CD8-positive, alpha-beta memory T cell (primary cell): ENCODE results near the gene NAA16. TPM values are rescaled to one million over a fixed set of nuclear protein-coding genes. Genes with fewer than 3 reads are reported as not detected.

ENCODE experiments used
- CTCF ChIA-PET: fragments of 350-600 bp; sonication (Branson Sonifier 250); formaldehyde crosslinking; loops from one replicate; lab custom pipeline; 2021; ENCODE audit warnings: antibody characterized with exemption; lab: Charles Lee
- POLR2A ChIA-PET: fragments of 350-600 bp; sonication (Branson Sonifier 250); formaldehyde crosslinking; loops from one replicate; lab custom pipeline; 2021; ENCODE audit warnings: antibody characterized with exemption; lab: Charles Lee
- DNase-seq, 5 donors: peaks; one replicate each; pipeline versions ENCODE4 v3.0.0 to v3.0.0-alpha.2; 2020 to 2022; ENCODE audit warnings: mixed read lengths in 1 of 5
- H3K27ac ChIP-seq: one replicate; pipeline ENCODE4 v1.7.0; 2013; ENCODE audit warnings: low read depth, mild to moderate bottlenecking, low read length, moderate library complexity
- H3K27me3 ChIP-seq: 2 replicates; pipeline ENCODE4 v1.7.0; 2013; ENCODE audit warnings: low read length, mild to moderate bottlenecking; ENCODE audit not compliant: insufficient read depth, poor library complexity, severe bottlenecking
- H3K36me3 ChIP-seq: 2 replicates; pipeline ENCODE4 v1.7.0; 2013; ENCODE audit warnings: mild to moderate bottlenecking, low read length, moderate library complexity; ENCODE audit not compliant: insufficient read depth
- H3K4me1 ChIP-seq: 2 replicates; pipeline ENCODE4 v1.7.0; 2013; ENCODE audit warnings: mild to moderate bottlenecking, low read length, moderate library complexity; ENCODE audit not compliant: insufficient read depth
- H3K4me3 ChIP-seq: 2 replicates; pipeline ENCODE4 v1.7.0; 2013; ENCODE audit warnings: mild to moderate bottlenecking, low read length
- H3K9me3 ChIP-seq: 2 replicates; pipeline ENCODE4 v1.7.0; 2013; ENCODE audit warnings: mild to moderate bottlenecking, low read length
- H3K27ac Mint-ChIP-seq, 8 donors: one replicate each; pipeline ENCODE4 v1.8.0; 2020 to 2021; ENCODE audit warnings: mixed read lengths in 8 of 8, mild to moderate bottlenecking in 6 of 8, inconsistent platforms in 3 of 8, moderate library complexity in 3 of 8
- H3K27me3 Mint-ChIP-seq, 2 donors: one replicate each; pipeline ENCODE4 v1.8.0; 2020 to 2021; ENCODE audit warnings: mixed read lengths in 2 of 2, mild to moderate bottlenecking in 1 of 2, moderate library complexity in 1 of 2
- H3K36me3 Mint-ChIP-seq, 3 donors: one replicate each; pipeline ENCODE4 v1.8.0; 2020 to 2021; ENCODE audit warnings: mixed read lengths in 3 of 3, inconsistent platforms in 1 of 3, mild to moderate bottlenecking in 1 of 3
- H3K4me1 Mint-ChIP-seq, 3 donors: one replicate each; pipeline ENCODE4 v1.8.0; 2020 to 2021; ENCODE audit warnings: mixed read lengths in 3 of 3, inconsistent platforms in 1 of 3, mild to moderate bottlenecking in 1 of 3
- H3K4me3 Mint-ChIP-seq, 7 donors: one replicate each; pipeline ENCODE4 v1.8.0; 2020 to 2021; ENCODE audit warnings: mixed read lengths in 7 of 7, mild to moderate bottlenecking in 6 of 7, moderate library complexity in 4 of 7, inconsistent platforms in 2 of 7
- H3K9me3 Mint-ChIP-seq, 5 donors: one replicate each; pipeline ENCODE4 v1.8.0; 2020 to 2022; ENCODE audit warnings: mixed read lengths in 5 of 5, mild to moderate bottlenecking in 3 of 5, moderate library complexity in 2 of 5, inconsistent platforms in 1 of 5
- polyA plus RNA-seq: library from polyadenylated mRNA; unstranded; fragments of 300-500 nt; fragmentation: Illumina TruSeq; gene quantifications from one replicate; pipeline ENCODE4 v1.2.3, GENCODE V29; 2021
- total RNA-seq, 2 experiments: library from RNA; stranded (reverse); gene quantifications; one replicate each; pipeline ENCODE4 v1.2.3, GENCODE V29; 2021

NAA16 gene
- total and polyA plus RNA-seq, 3 experiments from 2014 or later: 17.0 to 24.0 (median 23.3) TPM

DNA sequence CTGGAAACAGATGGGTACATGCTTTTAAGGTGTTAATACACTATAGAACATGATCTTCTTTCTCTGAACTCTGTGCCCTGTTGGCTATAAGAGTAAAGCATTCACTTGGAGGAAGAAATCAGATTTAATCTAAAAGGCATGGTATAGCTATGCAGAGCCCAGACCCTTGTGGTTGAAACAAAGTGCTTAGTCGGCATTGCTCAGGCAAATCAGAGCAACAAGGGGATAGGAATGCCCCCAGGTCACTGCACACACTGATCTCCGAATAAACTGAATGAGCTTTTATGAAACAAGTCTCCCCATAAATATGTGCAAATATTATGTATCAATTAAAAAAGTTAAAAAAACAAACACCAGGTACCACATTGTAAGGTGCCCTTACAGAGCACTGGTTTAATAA is 94.3 kb downstream of the NAA16 start:
- H3K27me3 Mint-ChIP-seq: no peaks in the 10 kb centered on the region
- no peaks in the 10 kb centered on the region for H3K36me3 ChIP-seq
- H3K9me3 Mint-ChIP-seq: no peaks in the 10 kb centered on the region

DNA sequence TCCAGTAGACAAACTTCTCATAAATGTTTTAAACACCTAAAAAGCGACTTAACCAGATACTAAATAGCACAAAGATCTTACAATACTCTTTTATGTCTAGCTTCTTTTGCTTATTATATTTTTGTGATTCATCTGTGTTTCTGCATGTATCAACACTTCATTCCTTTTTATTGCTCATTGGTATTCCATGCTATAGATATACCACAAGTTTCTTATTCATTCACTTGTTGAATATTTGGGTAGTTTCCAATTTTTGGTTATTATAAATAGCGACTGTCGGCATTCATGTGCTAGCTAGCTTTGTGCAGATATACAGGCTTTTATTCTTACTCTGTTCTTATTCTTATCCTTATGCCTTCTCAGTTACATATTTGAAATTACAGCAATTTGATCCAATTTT is 96.3 kb downstream of the NAA16 start:
- DNase-seq: no peak
- no peaks in the 10 kb centered on the region for H3K4me1 Mint-ChIP-seq
- Histone ChIP-seq H3K27me3 (no peaks in the 10 kb centered on the region), H3K4me1 (no peaks in the 10 kb centered on the region), H3K9me3 (no peaks in the 10 kb centered on the region), H3K4me3 (no peak overlapping the region), H3K27ac (no peak overlapping the region), H3K36me3 (no peaks in the 10 kb centered on the region)
- ChIA-PET POLR2A (no interaction called here), CTCF (no interaction called here)
- no peaks in the 10 kb centered on the region for H3K9me3 Mint-ChIP-seq
- H3K4me3 Mint-ChIP-seq: no peak overlapping the region
- no peaks in the 10 kb centered on the region for H3K36me3 Mint-ChIP-seq
- no peak overlapping the region for H3K27ac Mint-ChIP-seq
- H3K27me3 Mint-ChIP-seq: no peaks in the 10 kb centered on the region

More for the DNA sequence above, 94.3 kb downstream of the NAA16 start:
- no peak overlapping the region for H3K4me3 Mint-ChIP-seq
- no peak overlapping the region for H3K27ac Mint-ChIP-seq
- Histone ChIP-seq H3K27ac (no peak overlapping the region), H3K4me3 (no peak overlapping the region), H3K4me1 (no peaks in the 10 kb centered on the region), H3K27me3 (no peaks in the 10 kb centered on the region), H3K9me3 (no peaks in the 10 kb centered on the region)
- ChIA-PET CTCF (interaction anchor here (1.1 kb wide), 1 partner anchor 15 kb away, joined by 3 read pairs; no protein-coding TSS in a partner anchor), POLR2A (no interaction called here)
- no peaks in the 10 kb centered on the region for H3K4me1 Mint-ChIP-seq
- H3K36me3 Mint-ChIP-seq: no peaks in the 10 kb centered on the region
- DNase-seq: no peak

DNA sequence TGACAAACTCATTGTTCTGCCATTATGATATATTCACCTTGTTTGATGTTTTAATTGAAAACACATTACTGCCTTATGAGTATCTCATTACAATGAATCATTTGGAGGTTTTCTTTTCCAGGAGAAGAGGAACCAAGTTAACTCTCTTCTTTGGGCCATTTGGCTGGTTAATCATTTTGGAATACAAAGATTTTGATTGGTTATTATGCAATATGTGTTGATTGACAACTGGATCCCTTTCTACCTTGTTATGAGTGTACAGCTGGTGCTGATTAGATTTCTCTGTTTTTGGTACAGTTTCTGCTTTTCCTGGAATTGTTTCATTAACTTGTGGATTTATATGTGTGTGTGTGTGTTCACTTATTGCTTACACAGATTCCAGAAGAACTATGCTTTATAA is 97.1 kb downstream of the NAA16 start:
- Mint-ChIP-seq H3K36me3 (no peaks in the 10 kb centered on the region), H3K27ac (peak overlapping the region in 1 of 8 donors; percentile 30), H3K4me3 (no peak overlapping the region), H3K27me3 (no peaks in the 10 kb centered on the region), H3K4me1 (no peaks in the 10 kb centered on the region), H3K9me3 (no peaks in the 10 kb centered on the region)
- H3K27me3 ChIP-seq: no peaks in the 10 kb centered on the region
- DNase-seq: no peak
- ChIA-PET POLR2A (no interaction called here), CTCF (no interaction called here)
- H3K4me3 ChIP-seq: no peak overlapping the region
- H3K4me1 ChIP-seq: no peaks in the 10 kb centered on the region
- H3K36me3 ChIP-seq: no peaks in the 10 kb centered on the region
- no peaks in the 10 kb centered on the region for H3K9me3 ChIP-seq
- H3K27ac ChIP-seq: no peak overlapping the region

DNA sequence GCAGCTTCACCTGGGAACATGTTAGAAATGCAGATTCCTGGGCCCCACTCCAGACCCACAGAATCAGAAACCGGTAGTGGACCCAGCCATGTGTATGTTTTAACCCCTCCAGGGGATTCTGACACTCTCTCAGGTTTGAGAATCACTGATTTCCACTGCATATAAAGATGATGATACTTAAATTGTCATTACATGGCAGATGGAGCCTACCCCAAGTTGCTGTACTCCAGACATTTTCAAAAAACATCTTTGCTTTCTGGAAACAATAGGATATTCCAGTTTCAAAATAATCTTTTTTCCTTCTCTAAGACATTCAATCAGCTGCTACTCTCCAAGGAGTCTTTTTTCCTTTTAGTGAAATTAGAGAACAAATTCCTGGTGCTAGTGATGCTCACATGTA is 97.7 kb downstream of the NAA16 start:
- Histone ChIP-seq H3K27me3 (no peaks in the 10 kb centered on the region), H3K4me1 (no peaks in the 10 kb centered on the region), H3K27ac (no peak overlapping the region), H3K9me3 (no peaks in the 10 kb centered on the region), H3K36me3 (no peaks in the 10 kb centered on the region), H3K4me3 (no peak overlapping the region)
- H3K27me3 Mint-ChIP-seq: no peaks in the 10 kb centered on the region
- POLR2A ChIA-PET: no interaction called here
- no peaks in the 10 kb centered on the region for H3K4me1 Mint-ChIP-seq
- H3K27ac Mint-ChIP-seq: no peak overlapping the region
- H3K36me3 Mint-ChIP-seq: no peaks in the 10 kb centered on the region
- H3K9me3 Mint-ChIP-seq: no peaks in the 10 kb centered on the region
- no peak for DNase-seq
- no peak overlapping the region for H3K4me3 Mint-ChIP-seq
- CTCF ChIA-PET: no interaction called here

DNA sequence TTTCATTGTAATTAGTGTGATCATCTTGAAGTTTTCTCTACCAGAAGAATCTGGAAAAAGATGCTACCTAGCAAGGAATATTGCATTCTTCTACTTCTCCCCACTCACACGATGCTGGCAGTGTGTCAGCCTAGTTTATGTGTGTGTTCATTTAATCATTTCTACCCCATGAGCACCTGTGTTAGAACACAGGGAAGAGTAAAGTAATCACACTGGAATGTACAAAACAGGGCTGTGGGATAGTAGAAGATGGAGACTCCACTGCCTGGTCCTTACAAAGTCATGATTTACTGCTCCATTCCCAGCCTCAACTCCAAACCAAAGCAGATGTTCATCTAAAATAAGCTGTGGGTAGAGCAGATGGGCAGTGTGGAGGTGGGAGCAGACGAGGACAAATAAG is 98.5 kb downstream of the NAA16 start:
- CTCF ChIA-PET: no interaction called here
- POLR2A ChIA-PET: no interaction called here
- no peaks in the 10 kb centered on the region for H3K36me3 ChIP-seq
- no peak overlapping the region for H3K4me3 ChIP-seq
- H3K36me3 Mint-ChIP-seq: no peaks in the 10 kb centered on the region
- H3K27ac ChIP-seq: no peak overlapping the region
- H3K4me1 Mint-ChIP-seq: no peaks in the 10 kb centered on the region
- no peak overlapping the region for H3K4me3 Mint-ChIP-seq
- DNase-seq: no peak
- no peaks in the 10 kb centered on the region for H3K9me3 ChIP-seq
- no peak overlapping the region for H3K27ac Mint-ChIP-seq
- H3K9me3 Mint-ChIP-seq: no peaks in the 10 kb centered on the region
- H3K4me1 ChIP-seq: no peaks in the 10 kb centered on the region
- H3K27me3 ChIP-seq: no peaks in the 10 kb centered on the region
- no peaks in the 10 kb centered on the region for H3K27me3 Mint-ChIP-seq

DNA sequence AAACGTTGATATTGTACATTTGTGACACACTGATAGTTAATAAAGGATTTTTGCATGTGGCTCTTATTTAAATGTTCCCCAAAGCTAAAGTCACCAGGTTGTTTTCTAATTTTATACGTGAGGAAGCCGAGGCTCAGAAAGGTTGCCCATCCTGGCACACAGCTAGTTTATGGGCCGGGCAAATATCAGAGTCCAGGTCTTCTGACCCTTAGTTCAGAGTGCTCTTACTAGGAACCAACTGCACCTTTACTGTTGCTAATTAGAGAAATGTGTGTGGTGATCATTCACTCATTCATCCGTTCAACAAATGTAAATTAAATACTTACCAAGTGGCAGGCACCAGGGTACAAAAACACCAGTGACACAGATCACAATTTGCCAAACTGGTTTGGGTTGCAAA is 100.0 kb downstream of the NAA16 start:
- no peaks in the 10 kb centered on the region for H3K4me1 ChIP-seq
- no peaks in the 10 kb centered on the region for H3K9me3 Mint-ChIP-seq
- H3K27me3 ChIP-seq: no peaks in the 10 kb centered on the region
- CTCF ChIA-PET: interaction anchor here (1.1 to 2.1 kb wide), 5 partner anchors 49 to 242 kb away, joined by 3 to 10 read pairs (median 4); no protein-coding TSS in a partner anchor
- no peak overlapping the region for H3K27ac ChIP-seq
- POLR2A ChIA-PET: no interaction called here
- H3K36me3 Mint-ChIP-seq: no peaks in the 10 kb centered on the region
- no peak overlapping the region for H3K4me3 Mint-ChIP-seq
- DNase-seq: no peak
- peak overlapping the region in 1 of 8 donors; percentile 13 for H3K27ac Mint-ChIP-seq
- H3K36me3 ChIP-seq: no peaks in the 10 kb centered on the region
- H3K9me3 ChIP-seq: no peaks in the 10 kb centered on the region
- H3K4me1 Mint-ChIP-seq: no peaks in the 10 kb centered on the region
- no peaks in the 10 kb centered on the region for H3K27me3 Mint-ChIP-seq
- no peak overlapping the region for H3K4me3 ChIP-seq

DNA sequence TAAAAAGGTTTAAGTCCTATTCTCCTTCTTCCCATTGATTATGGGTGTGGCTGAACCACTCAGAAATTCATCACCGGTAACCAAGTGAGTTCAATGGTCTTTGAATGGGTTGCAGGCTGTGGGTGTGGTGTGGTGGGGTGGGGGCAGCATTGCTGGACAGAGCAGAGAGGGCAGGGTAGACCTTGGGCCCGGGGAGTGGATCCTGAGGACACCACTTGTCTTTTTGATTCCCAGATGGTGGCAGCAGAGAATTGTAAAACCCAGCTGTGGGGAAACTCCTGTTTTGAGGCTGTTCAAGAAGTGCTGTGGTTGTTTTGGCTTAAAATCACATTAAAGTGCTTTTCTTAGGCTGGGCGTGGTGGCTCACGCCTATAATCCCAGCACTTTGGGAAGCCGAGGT is 100.5 kb downstream of the NAA16 start:
- DNase-seq: peak in 2 of 5 donors; percentile 22 to 23
- Histone ChIP-seq H3K36me3 (no peaks in the 10 kb centered on the region), H3K4me3 (no peak overlapping the region), H3K4me1 (no peaks in the 10 kb centered on the region), H3K9me3 (no peaks in the 10 kb centered on the region), H3K27ac (no peak overlapping the region), H3K27me3 (no peaks in the 10 kb centered on the region)
- Mint-ChIP-seq H3K9me3 (no peaks in the 10 kb centered on the region), H3K4me1 (no peaks in the 10 kb centered on the region), H3K27ac (peak overlapping the region in 2 of 8 donors; percentile 72 to 82), H3K36me3 (no peaks in the 10 kb centered on the region), H3K27me3 (no peaks in the 10 kb centered on the region), H3K4me3 (no peak overlapping the region)
- POLR2A ChIA-PET: no interaction called here
- CTCF ChIA-PET: interaction anchor here (0.8 to 2.1 kb wide), 6 partner anchors 9 to 241 kb away, joined by 3 to 10 read pairs (median 4); no protein-coding TSS in a partner anchor

DNA sequence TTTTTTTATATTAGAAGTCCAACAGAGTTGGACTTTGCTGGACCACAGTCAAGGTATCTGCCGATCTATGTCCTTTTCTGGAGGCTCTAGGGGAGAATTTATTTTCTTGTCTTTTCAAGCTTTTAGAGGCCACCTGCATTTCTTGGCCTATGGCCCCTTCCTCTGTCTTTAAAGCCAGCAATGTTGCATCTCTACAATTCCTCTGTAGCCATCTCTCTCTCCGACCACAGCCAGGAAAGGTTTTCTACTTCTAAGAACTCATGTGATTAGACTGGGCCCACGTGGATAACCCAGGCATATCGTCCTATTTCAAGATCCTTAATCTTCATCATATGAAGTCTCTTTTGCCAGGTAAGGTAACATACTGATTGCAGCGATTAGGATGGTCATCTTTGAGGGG is 102.8 kb downstream of the NAA16 start:
- POLR2A ChIA-PET: interaction anchor here (0.7 kb wide), 1 partner anchor 23 kb away, joined by 3 read pairs; no protein-coding TSS in a partner anchor

More for the DNA sequence above, 102.8 kb downstream of the NAA16 start:
- no peaks in the 10 kb centered on the region for H3K27me3 Mint-ChIP-seq
- H3K9me3 Mint-ChIP-seq: no peaks in the 10 kb centered on the region
- H3K27ac Mint-ChIP-seq: no peak overlapping the region
- no peak overlapping the region for H3K4me3 Mint-ChIP-seq
- CTCF ChIA-PET: no interaction called here
- Histone ChIP-seq H3K4me3 (no peak overlapping the region), H3K4me1 (no peaks in the 10 kb centered on the region), H3K9me3 (no peaks in the 10 kb centered on the region), H3K27me3 (no peaks in the 10 kb centered on the region), H3K36me3 (no peaks in the 10 kb centered on the region), H3K27ac (no peak overlapping the region)
- H3K36me3 Mint-ChIP-seq: no peaks in the 10 kb centered on the region
- no peaks in the 10 kb centered on the region for H3K4me1 Mint-ChIP-seq
- DNase-seq: no peak
